ENCODE results near the gene NAALADL2.
"Not testable (repeated sequence)": the region's sequence is repeated elsewhere in the genome, so short reads cannot be mapped to it uniquely, and the experiment has no call there.

NAALADL2 gene

DNA sequence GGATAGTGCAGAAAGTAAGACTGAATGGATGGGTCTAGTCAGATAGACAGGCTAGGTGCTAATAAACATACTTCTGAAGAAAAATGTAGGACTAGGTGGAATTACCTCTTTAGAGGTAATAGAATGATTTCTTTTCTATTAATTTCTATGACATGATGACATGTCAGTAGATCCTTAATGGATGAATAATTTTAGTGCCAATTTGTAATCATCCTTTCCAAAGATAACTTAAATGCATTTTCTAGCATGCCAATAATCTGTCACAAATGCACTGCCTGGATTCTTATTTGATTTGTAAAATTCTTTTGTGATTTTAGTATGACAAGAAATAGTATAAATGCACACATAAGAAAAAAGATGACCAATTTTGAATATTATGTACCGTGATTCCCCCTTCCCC, 356.7 kb downstream of the NAALADL2 start:
- no peak for DNase-seq

DNA sequence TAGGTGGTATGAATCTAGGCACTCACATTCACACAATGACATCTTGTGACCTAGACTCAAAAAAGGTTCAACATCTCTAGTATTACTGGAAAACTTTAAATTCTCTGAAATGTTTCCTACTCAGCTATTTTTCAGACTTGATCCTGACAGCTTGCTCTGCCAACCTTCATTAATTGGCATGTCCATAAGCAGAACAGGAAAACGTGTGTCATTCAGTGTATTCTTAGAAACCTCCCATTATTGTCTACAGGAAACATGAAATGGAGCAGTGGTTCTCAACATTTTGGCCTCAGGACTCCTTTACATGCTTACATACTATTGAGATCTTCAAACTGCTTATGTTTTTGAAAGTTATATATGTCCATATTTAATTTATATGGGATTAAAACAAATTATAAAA, 363.2 kb downstream of the NAALADL2 start:
- DNase-seq = no peak

DNA sequence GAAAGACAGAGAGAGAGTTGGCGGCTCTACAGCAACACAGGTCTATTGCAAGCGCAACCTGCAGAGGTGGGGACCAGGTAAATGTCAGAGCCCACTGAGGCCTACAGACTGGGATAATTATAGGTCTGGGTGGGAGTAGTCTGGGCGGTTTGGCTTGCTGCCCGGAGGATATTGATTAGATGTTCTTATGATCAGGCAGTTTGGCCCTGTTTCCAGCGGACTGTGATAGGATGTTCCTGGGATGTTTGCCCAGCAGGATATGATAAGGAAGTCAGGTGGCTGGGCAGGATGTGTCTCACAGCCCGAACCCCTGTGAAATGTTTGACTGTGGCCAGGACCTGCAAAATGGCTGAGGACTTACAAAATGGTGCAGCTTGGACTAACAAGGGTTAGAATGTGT, 364.9 kb downstream of the NAALADL2 start:
- DNase-seq = no peak

DNA sequence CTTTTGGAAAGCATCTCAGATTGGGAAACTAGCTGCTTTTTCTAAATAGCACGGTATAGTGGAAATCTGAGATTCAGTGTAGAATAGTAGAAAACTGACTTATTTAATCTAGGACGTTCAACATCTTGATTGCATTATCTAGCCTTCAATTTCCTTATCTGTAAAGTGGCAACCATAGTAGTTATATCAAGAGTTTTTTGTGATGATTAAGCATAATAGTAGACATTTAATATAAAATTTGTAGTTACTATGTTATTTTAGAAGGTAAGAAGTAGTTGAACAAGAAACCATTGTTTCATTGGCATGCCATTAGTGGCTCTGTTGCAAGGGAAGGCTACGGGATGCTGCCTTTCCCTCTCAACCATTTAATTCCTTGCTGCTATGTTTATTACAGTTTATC, 367.3 kb downstream of the NAALADL2 start:
- no peak for DNase-seq

DNA sequence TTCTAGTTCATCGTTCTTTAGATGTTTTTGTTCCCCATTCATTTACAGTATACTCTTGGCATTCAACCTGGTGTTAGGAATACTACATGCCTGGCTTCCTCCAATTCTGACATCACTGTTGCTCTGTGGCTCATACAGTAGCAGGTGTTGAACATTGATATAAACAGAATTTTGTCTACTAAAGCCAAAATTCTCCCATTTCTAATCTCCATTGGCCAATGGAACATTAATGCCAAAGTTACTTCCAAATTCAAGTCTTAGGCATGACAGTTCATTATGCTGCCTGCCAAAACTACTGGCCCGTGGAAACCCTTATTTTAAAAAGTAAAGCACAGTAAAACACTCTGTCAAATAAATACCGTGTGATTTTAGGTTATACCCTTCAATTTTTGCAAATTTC, 368.0 kb downstream of the NAALADL2 start:
- no peak for DNase-seq

DNA sequence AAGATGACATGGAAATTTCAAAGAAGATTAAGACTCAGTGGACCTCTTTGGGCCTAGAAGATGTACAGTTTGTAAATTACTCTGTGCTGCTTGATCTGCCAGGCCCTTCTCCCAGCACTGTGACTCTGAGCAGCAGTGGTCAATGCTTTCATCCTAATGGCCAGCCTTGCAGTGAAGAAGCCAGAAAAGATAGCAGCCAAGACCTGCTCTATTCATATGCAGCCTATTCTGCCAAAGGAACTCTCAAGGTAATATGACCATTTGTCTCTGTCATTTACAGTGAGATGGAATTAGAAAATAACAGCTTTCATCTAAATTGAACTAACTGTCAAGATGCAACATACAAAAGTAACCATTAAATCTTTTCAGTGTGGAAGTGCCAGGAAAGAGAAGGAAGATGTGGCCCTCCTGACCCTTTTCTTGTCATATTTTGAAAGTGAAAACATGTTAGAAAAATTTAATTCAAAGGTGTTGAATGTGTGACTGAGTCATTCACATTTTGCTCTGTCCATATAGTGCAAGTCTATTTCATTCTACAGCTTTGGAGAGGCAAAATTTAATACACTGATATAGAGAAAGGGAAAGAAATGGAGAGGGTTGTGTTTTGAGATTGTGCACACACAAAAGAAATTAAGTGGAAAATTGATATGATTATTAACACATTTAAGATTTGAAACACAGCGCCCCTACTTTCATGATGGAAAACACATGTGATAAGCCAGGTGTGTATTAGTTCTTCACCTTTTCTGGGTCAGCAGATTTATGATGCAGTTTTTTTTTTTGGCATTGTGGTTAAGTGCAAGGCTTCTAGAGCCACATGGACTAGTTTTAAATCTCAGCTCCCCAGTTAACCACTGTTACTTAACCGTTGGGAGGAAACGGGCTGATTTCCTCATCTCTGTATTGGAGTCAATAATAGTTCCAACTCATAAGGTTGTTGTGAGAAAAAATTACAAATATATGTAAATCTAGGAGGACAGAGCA, 375.1 kb downstream of the NAALADL2 start:
- no peak for DNase-seq

DNA sequence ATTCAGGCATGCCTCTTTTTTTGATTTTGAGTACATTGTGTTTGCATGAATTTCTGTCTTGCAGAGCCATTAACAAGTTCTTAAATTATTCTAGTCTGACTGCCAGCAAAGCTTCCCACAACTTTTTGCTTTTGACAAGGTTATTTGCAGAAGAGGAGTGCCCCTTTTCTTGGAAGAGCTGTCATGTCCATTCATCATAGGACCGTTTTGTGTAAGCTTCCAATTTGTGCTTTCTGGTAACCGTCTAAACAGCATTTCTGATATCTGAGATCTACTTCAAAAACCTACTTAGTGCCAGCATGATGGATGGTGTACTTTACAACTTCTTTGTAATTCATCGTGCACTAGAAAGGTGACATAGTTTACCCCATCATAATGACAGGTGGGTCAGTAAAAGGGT, 379.7 kb downstream of the NAALADL2 start:
- no peak for DNase-seq

DNA sequence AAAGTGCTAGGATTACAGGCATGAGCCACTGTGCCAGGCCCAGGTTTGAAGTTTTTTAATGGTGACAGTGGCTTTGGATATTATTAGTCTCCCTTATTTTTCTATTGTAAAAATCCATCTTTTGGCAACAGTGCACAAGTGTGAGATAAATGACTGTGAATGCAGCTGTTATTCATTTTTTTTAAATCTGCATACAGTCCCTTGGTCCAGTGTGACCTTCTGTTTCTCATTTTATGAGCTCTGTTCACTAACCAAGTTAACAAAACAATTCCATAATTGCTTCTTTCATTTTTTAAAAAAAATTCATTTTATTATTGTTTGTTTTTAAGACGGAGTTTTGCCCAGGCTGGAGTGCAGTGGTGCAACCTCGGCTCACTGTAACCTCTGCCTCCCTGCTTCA, 381.8 kb downstream of the NAALADL2 start:
- no peak for DNase-seq

DNA sequence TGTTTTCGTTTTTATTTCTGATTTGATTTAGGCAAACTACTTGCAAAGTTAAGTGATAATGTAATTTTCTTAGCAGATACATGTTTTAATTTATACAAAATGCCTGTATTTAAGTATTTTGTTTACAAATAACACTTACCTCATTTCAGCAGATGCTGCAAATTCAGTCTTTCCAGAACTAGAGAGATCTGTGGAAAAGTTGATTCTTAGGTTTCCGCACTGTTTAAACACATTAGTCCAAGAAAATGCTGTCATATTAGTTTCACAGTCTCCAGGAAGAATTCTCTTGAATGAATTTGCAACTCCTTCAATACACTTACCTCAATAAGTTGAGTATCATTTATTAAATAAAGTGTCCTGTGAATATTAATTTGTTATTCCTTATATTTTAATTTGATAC, 383.1 kb downstream of the NAALADL2 start:
- DNase-seq = no peak

DNA sequence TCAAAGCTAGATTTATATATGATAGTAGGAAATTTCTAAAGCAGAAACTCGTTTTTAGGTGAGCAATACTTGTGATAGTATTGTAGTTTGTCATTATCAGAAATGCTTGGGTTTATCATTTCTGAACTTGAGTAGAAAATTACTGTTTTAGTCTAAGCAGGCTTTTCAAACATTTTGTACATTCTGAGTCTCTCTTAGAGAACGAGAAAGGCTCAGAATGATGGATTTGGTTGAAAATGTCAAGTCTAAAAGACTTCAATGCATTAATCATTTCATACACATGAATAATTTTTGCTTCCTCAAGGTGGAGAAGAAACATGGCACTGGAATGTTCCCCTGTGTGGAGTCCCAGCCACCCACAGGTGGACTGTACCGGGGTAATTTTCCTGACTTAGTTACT, 387.1 kb downstream of the NAALADL2 start:
- no peak for DNase-seq

DNA sequence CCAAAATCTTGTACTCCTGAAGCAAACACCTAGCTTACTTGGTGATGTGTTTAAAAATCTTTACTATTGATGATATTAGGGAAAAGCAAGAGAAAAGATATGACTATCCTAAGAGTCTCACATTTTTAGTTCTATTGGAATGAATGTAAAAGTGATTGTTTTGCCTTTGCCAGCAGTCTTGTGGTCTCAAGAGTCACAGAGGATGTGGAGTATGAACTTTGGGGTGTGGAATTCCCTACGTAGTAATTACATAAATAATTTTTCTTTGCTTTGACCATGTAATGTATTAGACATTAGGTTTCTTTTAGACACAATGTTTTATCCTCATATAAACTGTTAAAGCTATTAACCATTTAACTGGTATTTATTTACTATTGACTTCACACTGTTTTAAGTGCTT, 387.6 kb downstream of the NAALADL2 start:
- no peak for DNase-seq

DNA sequence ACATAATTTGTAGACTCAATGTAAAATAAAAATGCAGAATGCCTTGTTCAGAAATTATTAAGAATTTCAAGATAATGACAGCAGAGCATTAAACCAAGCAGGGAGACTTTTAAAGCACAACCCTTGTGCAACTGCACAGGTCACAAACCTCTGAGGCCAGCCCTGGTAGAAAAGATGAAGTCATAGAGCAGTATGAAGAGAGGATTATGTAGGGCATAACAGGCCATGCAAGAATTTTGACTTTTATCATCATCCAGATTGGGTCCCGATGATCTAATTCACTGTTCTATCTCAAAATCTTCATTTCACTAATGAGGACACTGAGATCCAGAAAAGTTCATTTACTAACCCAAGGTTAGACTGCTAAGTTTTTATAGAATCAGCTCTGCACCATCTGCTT, 388.5 kb downstream of the NAALADL2 start:
- DNase-seq = no peak

DNA sequence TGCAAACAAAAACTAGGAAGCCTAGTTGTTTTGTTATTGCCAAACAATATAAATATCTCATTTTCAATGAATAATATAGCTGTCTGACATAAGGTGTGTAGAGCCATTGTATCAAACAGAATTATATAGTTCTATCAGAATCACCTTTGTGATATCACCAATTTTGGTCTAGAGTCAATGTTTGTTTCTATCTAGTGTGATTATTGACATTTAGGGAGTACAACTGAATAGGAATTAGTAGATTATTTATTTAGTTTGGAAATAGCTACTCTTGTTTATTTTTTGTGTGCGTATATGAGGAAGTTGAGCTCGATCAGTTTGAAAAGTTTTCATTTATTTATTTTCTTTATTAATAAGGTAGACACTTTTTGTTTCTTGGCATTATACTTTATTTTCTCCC, 389.7 kb downstream of the NAALADL2 start:
- DNase-seq = no peak

DNA sequence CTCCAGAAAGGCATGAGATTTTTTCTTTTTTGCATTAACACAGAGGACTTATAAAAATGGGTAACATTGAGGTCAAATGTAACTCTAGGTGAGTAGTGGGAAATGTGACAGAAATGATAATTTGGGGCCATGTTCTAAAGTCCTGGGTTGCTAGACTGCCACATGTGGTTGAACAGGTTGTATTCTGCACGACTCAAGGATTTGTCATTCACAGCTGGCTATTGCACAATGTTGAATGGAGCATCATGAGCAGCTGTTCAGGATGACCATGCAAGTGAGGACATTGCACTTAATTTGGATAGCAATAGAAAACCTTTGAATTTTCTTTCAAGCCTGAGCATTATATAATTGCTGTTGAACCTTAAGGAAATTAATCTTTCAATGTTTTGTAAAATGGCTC, 396.6 kb downstream of the NAALADL2 start:
- no peak for DNase-seq

DNA sequence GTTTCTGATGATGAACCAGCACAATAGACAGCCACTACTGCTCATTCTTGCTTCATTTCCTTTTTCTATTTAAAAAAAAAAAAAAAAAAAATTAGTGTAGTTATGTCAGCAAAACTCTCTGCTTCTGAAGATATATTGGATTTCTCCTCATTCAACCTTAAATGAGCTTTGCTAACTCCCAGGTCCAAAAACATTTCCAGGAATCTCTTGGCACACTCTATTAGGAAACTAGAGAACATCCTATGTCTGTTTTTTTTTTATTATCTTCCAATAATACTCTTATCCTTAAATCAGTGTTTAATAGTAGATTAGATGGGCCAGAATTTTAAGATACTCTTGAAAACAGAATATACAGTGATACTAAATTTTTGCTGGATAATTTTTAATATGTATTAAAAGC, 398.0 kb downstream of the NAALADL2 start:
- no peak for DNase-seq

DNA sequence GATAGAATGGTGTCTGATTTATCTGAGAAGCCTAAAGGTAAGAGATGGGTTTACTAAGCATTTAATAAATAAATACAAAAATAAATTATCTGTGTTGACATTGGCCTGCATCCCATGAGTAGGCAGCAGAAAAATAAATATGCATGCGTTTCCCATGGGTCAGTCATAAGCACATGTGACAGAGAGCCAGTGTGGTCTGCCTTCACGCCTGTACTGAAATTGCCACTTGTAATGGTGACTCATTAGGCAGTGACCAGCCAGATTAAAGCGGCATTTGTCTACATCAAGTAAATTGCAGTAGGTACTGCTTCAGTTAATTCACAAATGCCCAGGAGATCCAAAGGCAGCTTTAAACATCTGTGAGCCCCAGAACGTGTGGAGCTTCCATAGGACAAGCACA, 399.6 kb downstream of the NAALADL2 start:
- DNase-seq = no peak

DNA sequence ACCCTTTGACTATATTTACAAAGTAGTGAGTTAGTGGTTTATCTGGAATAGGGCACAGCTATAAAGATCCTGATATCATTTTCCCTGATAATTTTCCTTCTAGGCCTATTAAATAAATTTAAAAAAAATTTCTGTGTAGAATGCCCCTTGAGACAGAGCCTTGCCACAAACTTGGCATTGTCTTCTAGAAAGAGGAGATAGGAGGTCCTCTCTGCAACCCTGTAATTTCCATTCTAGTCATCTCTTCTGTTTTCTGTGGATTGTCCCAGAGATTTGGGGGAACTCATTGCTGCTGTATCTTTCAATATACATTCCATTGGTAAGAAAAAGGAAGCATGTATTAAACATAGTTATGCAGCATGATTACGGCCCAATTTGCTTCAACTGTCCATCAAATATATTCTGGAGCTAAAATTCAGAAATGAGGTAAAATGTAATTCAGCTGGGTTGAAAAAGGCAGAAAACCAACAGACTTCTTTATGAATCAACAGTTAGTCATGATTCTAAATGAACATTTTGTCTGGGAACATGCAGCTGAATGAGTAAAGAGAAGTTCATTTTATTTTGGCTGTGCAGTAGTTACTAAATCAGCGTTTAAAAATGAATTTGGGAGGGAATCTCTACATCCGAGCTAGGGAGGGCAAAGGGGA, 401.1 kb downstream of the NAALADL2 start:
- no peak for DNase-seq

DNA sequence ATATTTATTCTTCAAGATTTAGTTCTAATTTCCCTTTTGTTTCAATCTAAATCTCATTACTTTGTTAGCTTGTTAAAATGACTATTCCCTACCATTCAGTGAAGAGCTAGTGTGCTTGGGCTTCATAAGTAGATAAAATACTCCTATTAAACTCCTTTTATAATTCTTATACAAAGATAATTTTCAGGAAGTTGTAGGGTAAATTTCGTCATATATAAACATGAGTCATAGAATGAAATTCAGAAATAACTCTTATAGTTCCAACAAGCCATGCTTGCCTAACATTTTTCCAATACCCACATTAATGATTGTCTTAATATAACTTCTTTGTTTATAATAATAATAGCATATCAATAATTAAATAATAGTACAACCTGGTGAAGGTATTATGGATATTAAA, 407.3 kb downstream of the NAALADL2 start:
- no peak for DNase-seq

DNA sequence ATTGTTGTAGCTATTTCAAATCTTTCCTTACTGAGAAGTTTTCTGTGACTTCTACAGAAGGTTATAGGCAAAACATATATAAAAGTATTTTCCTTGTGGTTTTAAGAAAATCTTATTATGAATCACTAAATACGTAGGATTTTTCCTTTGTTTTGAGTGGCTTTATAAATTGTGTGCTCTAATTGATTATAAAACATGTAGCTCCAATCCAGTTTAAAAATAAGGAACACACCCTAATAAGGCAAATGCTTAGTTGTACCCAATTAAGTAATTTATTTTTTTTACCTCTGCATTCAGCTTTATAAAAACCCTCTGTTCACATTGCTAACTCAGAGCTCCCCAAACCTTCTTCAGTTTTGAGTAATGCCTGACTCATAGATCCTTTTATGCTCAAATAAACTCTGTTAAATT, 408.0 kb downstream of the NAALADL2 start:
- no peak for DNase-seq

DNA sequence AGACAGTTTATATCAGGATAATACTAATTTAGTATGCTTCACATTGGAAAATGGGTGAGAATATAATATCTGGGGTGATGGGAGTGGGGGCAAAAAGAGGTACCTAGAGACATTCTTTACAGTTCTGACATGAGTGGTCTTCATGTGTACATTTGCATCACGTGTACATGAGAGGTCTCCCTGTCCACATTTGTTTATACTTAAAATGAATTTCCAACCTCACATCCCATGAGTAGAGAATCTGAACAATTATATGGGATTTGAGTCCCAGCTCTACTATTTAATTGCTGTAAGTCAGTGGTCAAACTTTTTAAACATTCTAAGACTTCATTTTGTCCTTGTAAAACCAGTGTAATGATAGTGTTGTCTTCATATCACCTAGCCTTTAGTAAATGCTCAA, 408.4 kb downstream of the NAALADL2 start:
- no peak for DNase-seq

DNA sequence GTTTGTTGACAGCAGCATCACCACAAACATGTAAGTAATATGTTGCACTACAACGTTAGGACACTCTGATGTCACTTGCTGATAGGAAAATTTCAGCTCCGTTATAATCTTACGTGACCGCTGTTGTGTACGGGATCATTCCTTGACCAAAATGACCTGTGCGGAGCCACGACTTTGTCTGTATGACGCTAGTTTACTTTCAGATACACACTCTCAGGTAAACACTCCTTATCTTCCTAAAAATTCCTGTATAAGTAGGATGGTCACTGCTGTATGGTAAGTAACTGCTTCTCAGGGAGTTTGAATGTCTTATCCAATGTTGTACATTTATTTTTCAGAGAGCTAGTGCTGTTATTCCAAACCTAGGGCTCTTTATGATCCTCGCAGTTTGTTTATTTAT, 410.3 kb downstream of the NAALADL2 start:
- DNase-seq = no peak

DNA sequence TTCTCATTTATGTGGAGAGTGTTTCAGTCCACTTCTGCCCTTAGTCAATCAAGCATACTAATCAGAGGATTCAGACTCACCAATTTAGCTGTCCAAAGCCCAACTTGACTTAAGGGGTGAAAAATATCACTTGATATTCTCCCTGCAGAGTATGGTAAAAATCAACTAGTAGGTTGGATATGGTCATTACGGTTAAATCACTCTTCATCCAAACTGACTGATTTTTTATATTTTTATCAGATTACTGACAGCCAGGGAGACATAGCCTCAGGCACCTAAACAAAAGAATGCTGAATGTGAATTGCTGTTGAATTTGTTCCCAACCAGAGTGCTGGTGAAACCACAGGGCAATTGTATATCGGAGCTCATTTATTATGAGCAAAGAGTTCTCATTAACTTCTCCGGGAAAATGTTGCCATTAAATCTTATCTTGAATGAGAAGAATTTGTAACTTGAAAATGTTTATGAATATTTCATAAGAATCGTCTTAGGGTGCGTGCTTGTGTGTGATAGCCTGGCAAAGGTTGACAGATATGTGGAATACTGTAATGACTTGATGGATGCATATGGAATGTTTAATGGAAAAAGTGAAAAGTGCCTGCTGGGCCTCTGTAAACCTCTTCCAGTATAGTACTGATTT, 411.2 kb downstream of the NAALADL2 start:
- no peak for DNase-seq

DNA sequence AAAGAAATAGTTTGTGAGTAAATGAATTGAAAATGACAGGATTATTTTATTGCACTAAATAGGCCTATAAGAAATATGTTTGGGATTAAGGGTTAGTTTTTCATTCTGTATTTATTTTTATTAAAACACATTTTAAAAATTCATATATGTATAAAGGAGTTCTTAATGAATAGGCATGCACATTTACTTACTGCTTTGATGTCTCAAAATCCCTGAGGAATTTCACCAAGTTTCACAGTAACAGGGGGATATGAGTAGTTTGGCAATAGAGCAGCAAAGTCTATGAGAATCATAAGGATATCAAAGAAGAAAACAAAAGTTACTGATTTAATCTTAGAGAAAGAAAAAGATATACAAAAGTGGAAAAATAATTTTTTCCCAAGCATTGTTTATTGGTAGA, 411.7 kb downstream of the NAALADL2 start:
- no peak for DNase-seq

DNA sequence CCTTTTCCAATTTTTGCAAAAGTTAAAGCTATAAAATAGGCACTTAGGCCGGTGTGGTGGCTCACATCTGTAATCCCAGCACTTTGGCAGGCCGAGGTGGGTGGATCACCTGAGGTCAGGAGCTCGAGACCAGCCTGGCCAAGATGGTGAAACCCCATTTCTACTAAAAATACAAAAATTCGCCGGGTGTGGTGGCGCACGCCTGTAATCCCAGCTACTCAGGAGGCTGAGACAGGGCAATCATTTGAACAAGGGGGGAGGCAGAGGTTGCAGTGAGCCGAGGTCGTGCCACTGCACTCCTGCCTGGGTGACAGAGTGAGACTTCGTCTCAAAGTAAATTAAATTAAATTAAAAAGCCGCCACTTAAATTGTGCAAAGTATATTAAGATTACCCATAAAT, 412.3 kb downstream of the NAALADL2 start:
- not testable (repeated sequence) for DNase-seq
